ENCODE results near the gene LRRC47.

Gene LRRC47

GRCh38 chr1:3733094-3733882 lies 63.0 kb downstream of the LRRC47 start:
- H3K27ac ChIP-seq = no peak overlapping the region
- no peak for TF ChIP-seq CTCF (IDR thresholded peaks at IDR 0.05)
- no peak for DNase-seq (ENCODE audit: low spot score)
- no peak overlapping the region for H3K4me3 ChIP-seq

- Histone ChIP-seq H3K4me3 (no peak overlapping the region), H3K27ac (no peak overlapping the region)
- no peak for DNase-seq (ENCODE audit: low spot score)
- no peak for TF ChIP-seq CTCF (IDR thresholded peaks at IDR 0.05)
Measured at GRCh38 chr1:3732434-3733093, 63.7 kb downstream of the LRRC47 start.

GRCh38 chr1:3731583-3732433 lies 64.5 kb downstream of the LRRC47 start:
- no peak overlapping the region for H3K4me3 ChIP-seq
- no peak overlapping the region for H3K27ac ChIP-seq
- no peak for DNase-seq (ENCODE audit: low spot score)
- TF ChIP-seq CTCF (IDR thresholded peaks at IDR 0.05) = no peak

GRCh38 chr1:3730543-3731247 lies 65.6 kb downstream of the LRRC47 start:
- no peak overlapping the region for H3K4me3 ChIP-seq
- DNase-seq (ENCODE audit: low spot score) = no peak
- H3K27ac ChIP-seq = no peak overlapping the region
- no peak for TF ChIP-seq CTCF (IDR thresholded peaks at IDR 0.05)

GRCh38 chr1:3729594-3730542 lies 66.4 kb downstream of the LRRC47 start:
- Histone ChIP-seq H3K4me3 (no peak overlapping the region), H3K27ac (no peak overlapping the region)
- no peak for TF ChIP-seq CTCF (IDR thresholded peaks at IDR 0.05)
- no peak for DNase-seq (ENCODE audit: low spot score)
